Muscle layer of colon (tissue), 2 donors: ENCODE measurements around the gene SLC1A6.

Source experiments
- H3K27ac ChIP-seq: one replicate; pipeline ENCODE4 v1.7.0; 2013; ENCODE audit warnings: low read depth, mild to moderate bottlenecking, low read length, moderate library complexity
- H3K27me3 ChIP-seq, 2 donors: one replicate each; pipeline ENCODE4 v1.7.0; 2013; ENCODE audit warnings: low read length in 2 of 2, mild to moderate bottlenecking in 2 of 2; ENCODE audit not compliant: insufficient read depth in 2 of 2, control insufficient read depth in 1 of 2
- H3K36me3 ChIP-seq: one replicate; pipeline ENCODE4 v1.7.0; 2013; ENCODE audit warnings: mild to moderate bottlenecking, low read length; ENCODE audit not compliant: insufficient read depth
- H3K4me1 ChIP-seq: one replicate; pipeline ENCODE4 v1.7.0; 2013; ENCODE audit warnings: mild to moderate bottlenecking, low read length; ENCODE audit not compliant: insufficient read depth
- H3K4me3 ChIP-seq, 2 donors: one replicate each; pipeline ENCODE4 v1.7.0; 2013; ENCODE audit warnings: low read length in 2 of 2, low read depth in 1 of 2, mild to moderate bottlenecking in 1 of 2, moderate library complexity in 1 of 2
- H3K9ac ChIP-seq: one replicate; pipeline ENCODE4 v1.7.0; 2013; ENCODE audit warnings: low read length
- H3K9me3 ChIP-seq: one replicate; pipeline ENCODE4 v1.7.0; 2013; ENCODE audit warnings: mild to moderate bottlenecking, low read length
- donor health status: abdominal sarcoma.
- donor health status: Adenocarcinoma of cecum.

The SLC1A6 gene

GRCh38 chr19:14992780-14993179, 13.1 kb upstream of the SLC1A6 start:
- Histone ChIP-seq H3K4me3 (no peak overlapping the region), H3K27ac (no peak overlapping the region), H3K36me3 (no peaks in the 10 kb centered on the region), H3K9me3 (no peaks in the 10 kb centered on the region), H3K27me3 (no peaks in the 10 kb centered on the region), H3K9ac (no peak overlapping the region), H3K4me1 (no peaks in the 10 kb centered on the region)

- H3K9ac ChIP-seq = no peak overlapping the region
- H3K4me3 ChIP-seq = no peak overlapping the region
- H3K4me1 ChIP-seq = no peaks in the 10 kb centered on the region
- no peaks in the 10 kb centered on the region for H3K9me3 ChIP-seq
- H3K27ac ChIP-seq = no peak overlapping the region
- no peaks in the 10 kb centered on the region for H3K36me3 ChIP-seq
- peaks cover 0 to 4% of the 10 kb centered on the region in 2 donors for H3K27me3 ChIP-seq
Observed at GRCh38 chr19:14985133-14985532, 5.5 kb upstream of the SLC1A6 start.

- Histone ChIP-seq H3K4me3 (no peak overlapping the region), H3K9me3 (no peaks in the 10 kb centered on the region), H3K9ac (no peak overlapping the region), H3K27ac (no peak overlapping the region), H3K4me1 (no peaks in the 10 kb centered on the region), H3K36me3 (no peaks in the 10 kb centered on the region), H3K27me3 (peaks cover 12 to 27% of the 10 kb centered on the region in 2 donors)
Observed at GRCh38 chr19:14978161-14978776, 1.4 kb downstream of the SLC1A6 start.

GRCh38 chr19:14977128-14977527, 2.5 kb downstream of the SLC1A6 start:
- H3K9ac ChIP-seq = no peak overlapping the region
- H3K27me3 ChIP-seq = peaks cover 12 to 27% of the 10 kb centered on the region in 2 donors
- H3K9me3 ChIP-seq = no peaks in the 10 kb centered on the region
- H3K4me3 ChIP-seq = no peak overlapping the region
- H3K4me1 ChIP-seq = no peaks in the 10 kb centered on the region
- no peak overlapping the region for H3K27ac ChIP-seq
- H3K36me3 ChIP-seq = no peaks in the 10 kb centered on the region

GRCh38 chr19:14974488-14974887, 5.2 kb downstream of the SLC1A6 start:
- no peak overlapping the region for H3K4me3 ChIP-seq
- H3K27ac ChIP-seq = no peak overlapping the region
- no peaks in the 10 kb centered on the region for H3K36me3 ChIP-seq
- H3K9ac ChIP-seq = no peak overlapping the region
- no peaks in the 10 kb centered on the region for H3K9me3 ChIP-seq
- H3K4me1 ChIP-seq = no peaks in the 10 kb centered on the region
- peaks cover 12 to 18% of the 10 kb centered on the region in 2 donors for H3K27me3 ChIP-seq

- no peak overlapping the region for H3K4me3 ChIP-seq
Observed at GRCh38 chr19:14972676-14973075, 7.0 kb downstream of the SLC1A6 start.

GRCh38 chr19:14971474-14971873, 8.2 kb downstream of the SLC1A6 start:
- H3K27me3 ChIP-seq = no peaks in the 10 kb centered on the region

More at GRCh38 chr19:14972676-14973075, 7.0 kb downstream of the SLC1A6 start:
- Histone ChIP-seq H3K36me3 (no peaks in the 10 kb centered on the region), H3K27me3 (peaks cover 1 to 7% of the 10 kb centered on the region in 2 donors), H3K9ac (no peak overlapping the region), H3K4me1 (no peaks in the 10 kb centered on the region), H3K9me3 (no peaks in the 10 kb centered on the region), H3K27ac (no peak overlapping the region)

GRCh38 chr19:14968247-14968646, 11.4 kb downstream of the SLC1A6 start:
- Histone ChIP-seq H3K27ac (no peak overlapping the region), H3K9ac (no peak overlapping the region), H3K4me3 (no peak overlapping the region), H3K9me3 (no peaks in the 10 kb centered on the region), H3K36me3 (no peaks in the 10 kb centered on the region), H3K4me1 (no peaks in the 10 kb centered on the region), H3K27me3 (no peaks in the 10 kb centered on the region)

More at GRCh38 chr19:14971474-14971873, 8.2 kb downstream of the SLC1A6 start:
- no peaks in the 10 kb centered on the region for H3K36me3 ChIP-seq
- H3K4me1 ChIP-seq = no peaks in the 10 kb centered on the region
- no peaks in the 10 kb centered on the region for H3K9me3 ChIP-seq
- no peak overlapping the region for H3K4me3 ChIP-seq
- H3K9ac ChIP-seq = no peak overlapping the region
- H3K27ac ChIP-seq = no peak overlapping the region

GRCh38 chr19:14961956-14962685, 17.5 kb downstream of the SLC1A6 start:
- Histone ChIP-seq H3K36me3 (no peaks in the 10 kb centered on the region), H3K4me1 (no peaks in the 10 kb centered on the region), H3K27ac (no peak overlapping the region), H3K4me3 (no peak overlapping the region), H3K27me3 (no peaks in the 10 kb centered on the region), H3K9me3 (peaks cover 6% of the 10 kb centered on the region), H3K9ac (no peak overlapping the region)

GRCh38 chr19:14959263-14959662, 20.4 kb downstream of the SLC1A6 start:
- Histone ChIP-seq H3K36me3 (no peaks in the 10 kb centered on the region), H3K27me3 (peaks cover 0 to 1% of the 10 kb centered on the region in 2 donors), H3K4me3 (no peak overlapping the region), H3K27ac (no peak overlapping the region), H3K9me3 (peaks cover 6% of the 10 kb centered on the region), H3K4me1 (no peaks in the 10 kb centered on the region), H3K9ac (no peak overlapping the region)

- no peak overlapping the region for H3K4me3 ChIP-seq
- H3K36me3 ChIP-seq = no peaks in the 10 kb centered on the region
- no peaks in the 10 kb centered on the region for H3K4me1 ChIP-seq
- H3K9me3 ChIP-seq = peaks cover 6% of the 10 kb centered on the region
- H3K27me3 ChIP-seq = peaks cover 0 to 6% of the 10 kb centered on the region in 2 donors
- H3K27ac ChIP-seq = no peak overlapping the region
- H3K9ac ChIP-seq = no peak overlapping the region
Observed at GRCh38 chr19:14957464-14957863, 22.2 kb downstream of the SLC1A6 start.
